ENCODE measurements around the gene UNC79.

DNA sequence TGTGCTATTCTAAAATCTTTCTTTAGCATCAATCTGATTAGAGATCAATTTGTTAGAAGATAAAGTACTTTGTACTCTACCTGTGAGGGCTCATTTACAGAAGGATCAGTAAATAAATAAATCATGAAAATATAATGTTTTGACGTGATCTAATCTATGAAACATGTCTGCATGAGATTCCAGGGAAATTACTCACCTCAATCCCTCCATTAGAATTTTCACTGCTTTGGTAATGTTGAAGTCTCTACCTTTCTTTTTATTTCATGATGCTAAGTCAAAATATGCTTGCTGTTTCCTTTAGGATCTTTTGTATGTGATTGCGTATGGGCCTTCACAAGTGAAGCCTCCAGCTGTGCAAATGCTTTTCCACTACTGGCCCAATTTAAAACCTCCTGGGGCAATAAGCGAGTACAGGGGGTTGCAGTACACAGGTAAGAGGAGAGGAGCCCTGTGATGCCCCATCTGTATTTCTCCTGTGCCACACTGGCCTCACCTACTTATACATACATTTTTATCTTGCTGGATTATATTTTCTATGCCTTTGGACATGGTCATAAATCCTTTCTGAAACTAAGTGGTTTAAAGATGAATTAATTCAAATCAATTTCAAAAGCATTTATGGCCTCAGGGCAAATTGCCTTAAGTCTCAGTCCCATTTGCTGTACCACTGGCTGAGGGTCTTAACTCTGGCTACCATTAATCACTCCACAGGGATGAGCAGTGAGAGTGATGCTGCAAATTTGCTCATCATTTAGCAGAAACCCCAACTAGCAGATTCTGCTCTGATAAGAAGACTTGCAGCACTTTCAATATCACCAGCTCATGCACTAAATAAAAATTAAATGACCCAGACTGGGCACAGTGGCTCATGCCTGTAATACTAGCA lies 66.4 kb downstream of the UNC79 start:
- no peak for TF ChIP-seq CTCF (IDR thresholded peaks at IDR 0.05)
- TF ChIP-seq POLR2A (IDR thresholded peaks at IDR 0.05) = no peak
